GM12891 (cell line): Measurements from ENCODE around the gene GPATCH1.

ENCODE experiments used
- POLR2A ChIP-seq: IDR thresholded peaks from 2 replicates; pipeline ENCODE4 v1.6.1; 2011; ENCODE audit warnings: low read depth, low read length, control low read depth
- TAF1 ChIP-seq: IDR thresholded peaks from 2 replicates; pipeline ENCODE4 v1.6.1; 2011; ENCODE audit warnings: low read depth, low read length, control low read depth

GRCh38 chr19:33174186-33174585 lies 93.2 kb downstream of the GPATCH1 start:
- TF ChIP-seq TAF1 (no peak), POLR2A (no peak)
